NCI-H1092 (cell line): ENCODE results near the gene LUZP2.

Experiments used
- DNase-seq: peaks from one replicate; lab custom pipeline; 2025; lab: John Stamatoyannopoulos, UW

Gene LUZP2

GRCh38 chr11:24716403-24716802 is 219.6 kb downstream of the LUZP2 start:
- DNase-seq = no peak

- no peak for DNase-seq
Observed at GRCh38 chr11:24723231-24723630, 226.4 kb downstream of the LUZP2 start.

GRCh38 chr11:24731554-24731953 is 234.7 kb downstream of the LUZP2 start:
- DNase-seq = no peak

- no peak for DNase-seq
Observed at GRCh38 chr11:24734742-24735237, 237.9 kb downstream of the LUZP2 start.

DNA sequence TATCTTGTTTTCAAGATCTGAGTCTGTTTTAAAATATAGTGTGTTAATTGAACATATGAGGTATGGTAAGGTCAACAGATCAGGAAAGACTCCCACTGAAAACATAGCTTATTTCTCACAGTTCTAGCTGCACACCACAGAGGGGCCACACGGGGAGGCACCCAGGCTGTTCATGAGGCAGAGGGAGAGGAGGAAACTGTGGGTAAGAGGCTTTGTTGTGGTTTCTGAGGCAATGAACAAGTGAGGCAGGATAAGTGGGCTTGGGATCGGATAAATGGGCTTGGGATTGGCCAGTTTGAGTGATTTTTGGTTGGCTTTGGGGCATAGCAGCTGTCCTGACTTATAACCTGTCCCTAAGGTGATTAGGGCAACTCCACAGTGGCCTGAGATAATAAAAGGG is 242.1 kb downstream of the LUZP2 start:
- DNase-seq = no peak

GRCh38 chr11:24739637-24740036 is 242.8 kb downstream of the LUZP2 start:
- DNase-seq = no peak

- no peak for DNase-seq
Observed at GRCh38 chr11:24747275-24748251, 250.7 kb downstream of the LUZP2 start.

GRCh38 chr11:24748261-24748660 is 251.4 kb downstream of the LUZP2 start:
- DNase-seq = no peak

DNA sequence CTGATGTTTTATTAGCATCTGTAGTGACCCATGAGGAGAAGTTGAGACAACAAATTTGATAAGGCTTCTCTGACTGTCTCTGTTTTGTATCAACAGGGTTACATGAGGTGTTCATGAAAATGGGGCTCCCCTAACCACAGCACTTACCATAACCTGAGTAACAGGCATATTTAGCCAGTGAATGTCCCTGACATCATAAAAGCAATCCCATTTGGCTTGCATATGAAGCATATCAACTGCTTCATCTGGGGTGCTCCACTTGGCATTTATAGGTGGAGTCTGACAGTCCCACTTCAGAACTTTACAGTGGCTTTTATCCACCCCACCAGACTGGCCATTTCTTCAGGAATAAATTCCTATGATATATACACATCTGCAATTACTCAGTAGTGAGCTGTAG is 257.6 kb downstream of the LUZP2 start:
- no peak for DNase-seq

DNA sequence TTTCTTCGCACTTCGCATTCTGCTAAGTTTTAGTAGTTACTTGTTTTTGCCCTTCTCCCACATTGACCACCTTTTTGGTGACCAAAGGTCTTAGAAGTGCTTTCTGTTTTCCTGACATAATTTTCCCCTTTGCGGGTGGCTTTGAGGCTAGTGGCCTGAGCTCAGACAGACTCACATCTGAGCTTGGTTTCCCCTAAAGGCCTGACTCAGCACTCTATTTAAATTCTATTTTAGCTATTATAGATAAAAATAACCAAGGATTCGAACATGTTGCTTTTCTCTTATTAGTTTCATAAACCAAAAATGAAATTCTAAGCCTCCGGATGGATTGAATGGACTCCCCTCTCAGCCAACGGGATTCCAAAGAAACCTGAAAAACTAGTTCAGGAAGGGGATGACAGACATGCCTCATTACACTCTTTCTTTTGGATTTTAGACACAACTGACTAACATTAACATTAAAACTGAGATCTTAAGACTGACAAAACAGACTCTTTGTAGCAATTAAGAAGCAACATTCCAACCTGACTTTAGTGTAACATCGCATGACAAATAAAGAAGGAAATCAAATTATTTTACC is 258.5 kb downstream of the LUZP2 start:
- DNase-seq = no peak

DNA sequence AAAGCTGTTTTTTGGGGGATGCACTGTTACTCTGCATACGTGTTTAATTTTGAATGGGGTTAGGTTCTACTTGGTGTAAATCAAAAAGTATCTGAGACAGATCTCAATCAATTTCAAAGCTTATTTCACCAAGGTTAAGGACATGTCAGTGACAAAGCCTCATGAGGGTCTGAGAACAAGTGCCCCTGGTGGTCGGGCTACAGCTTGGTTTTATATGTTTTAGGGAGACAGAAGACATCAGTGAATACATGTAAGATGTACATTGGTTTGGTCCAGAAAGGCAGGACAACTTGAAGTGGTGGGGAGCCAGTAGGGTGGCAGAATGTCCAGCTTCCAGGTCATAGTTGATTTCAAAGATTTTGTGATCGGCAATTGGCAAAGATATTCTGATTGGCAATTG is 262.9 kb downstream of the LUZP2 start:
- DNase-seq = no peak

GRCh38 chr11:24760681-24761080 is 263.8 kb downstream of the LUZP2 start:
- DNase-seq = no peak

GRCh38 chr11:24762076-24762475 is 265.2 kb downstream of the LUZP2 start:
- DNase-seq = no peak

- no peak for DNase-seq
Observed at GRCh38 chr11:24767411-24767810, 270.6 kb downstream of the LUZP2 start.

- no peak for DNase-seq
Observed at GRCh38 chr11:24773322-24773721, 276.5 kb downstream of the LUZP2 start.

DNA sequence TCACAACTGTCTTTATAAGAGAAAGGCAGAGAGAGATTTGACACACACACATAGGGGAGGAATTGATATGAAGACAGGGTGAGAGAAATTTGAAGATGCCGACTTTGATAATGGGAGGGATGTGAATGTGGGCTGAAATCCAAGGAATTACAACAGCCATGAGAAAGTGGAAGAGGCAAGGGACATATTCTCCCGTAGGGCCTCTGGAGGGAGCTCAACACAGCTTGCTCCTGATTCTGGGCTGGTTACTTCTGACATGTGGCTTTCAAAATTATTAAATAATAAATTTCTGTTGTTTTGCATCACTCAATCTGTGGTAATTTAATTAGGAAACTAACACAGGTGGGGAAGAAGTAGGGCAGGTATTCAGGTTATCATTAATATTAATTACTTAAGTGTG is 282.9 kb downstream of the LUZP2 start:
- no peak for DNase-seq

DNA sequence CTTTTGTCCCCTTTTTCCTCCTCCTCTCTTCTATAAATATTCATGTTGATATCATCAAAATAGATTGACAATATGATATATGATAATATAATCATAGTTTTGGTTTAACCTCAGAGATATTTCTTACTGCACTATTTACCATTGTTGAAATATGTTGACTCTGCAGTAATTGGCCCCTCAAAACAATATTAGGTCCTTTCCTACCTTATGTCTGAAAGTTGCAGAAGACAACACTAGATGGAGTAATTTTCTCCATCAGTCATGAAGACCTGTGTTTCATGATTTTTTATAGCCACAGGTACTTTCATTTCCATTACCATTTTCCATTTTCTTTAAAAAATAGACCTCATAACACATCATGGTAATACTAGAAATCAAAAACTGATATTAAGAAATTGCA is 284.4 kb downstream of the LUZP2 start:
- no peak for DNase-seq

- DNase-seq = no peak
Observed at GRCh38 chr11:24793479-24793878, 296.6 kb downstream of the LUZP2 start.

DNA sequence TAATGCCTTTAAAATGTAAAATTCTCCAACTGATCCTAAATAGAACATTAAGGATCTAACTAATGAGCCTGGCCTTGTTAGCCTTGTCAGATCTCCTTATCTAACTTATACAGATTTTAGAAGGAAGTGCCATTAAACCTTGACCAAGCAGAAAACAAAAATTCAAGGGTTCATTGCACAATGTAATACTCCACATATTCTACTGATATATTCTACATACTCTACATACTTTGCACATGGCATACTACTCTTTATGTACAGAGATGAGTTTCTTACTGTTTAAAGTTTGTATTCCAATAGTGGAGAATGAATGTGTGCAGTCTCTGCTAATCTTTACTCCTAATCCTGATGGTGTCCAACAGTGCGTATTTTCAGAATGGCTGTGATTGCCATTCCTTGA is 297.2 kb downstream of the LUZP2 start:
- no peak for DNase-seq

- no peak for DNase-seq
Observed at GRCh38 chr11:24805671-24806070, 308.8 kb downstream of the LUZP2 start.

DNA sequence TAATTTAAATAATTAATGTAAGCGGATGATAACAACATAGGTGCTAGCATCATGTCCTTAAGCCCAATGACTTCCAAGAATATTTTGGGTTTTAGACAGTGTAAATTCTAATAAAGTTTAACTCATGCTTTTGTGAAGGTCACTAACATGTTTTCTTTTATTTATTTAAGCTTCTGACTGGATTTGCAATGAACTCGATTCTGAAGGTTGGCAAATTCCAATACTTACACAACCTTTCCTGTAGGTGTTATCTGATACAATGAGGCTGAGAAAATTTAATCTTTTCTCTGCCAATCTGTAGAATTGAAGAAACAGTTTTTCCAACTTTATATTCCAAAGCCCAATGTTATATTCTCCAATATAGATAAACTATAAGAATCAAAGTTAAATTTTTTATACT is 311.3 kb downstream of the LUZP2 start:
- DNase-seq = no peak

GRCh38 chr11:24819006-24819405 is 322.2 kb downstream of the LUZP2 start:
- no peak for DNase-seq

- no peak for DNase-seq
Observed at GRCh38 chr11:24819863-24820434, 323.1 kb downstream of the LUZP2 start.
